GM23338 (cell line): ENCODE results near the gene FTCDNL1. TPM values are rescaled to one million over a fixed set of nuclear protein-coding genes. Genes with fewer than 3 reads are reported as not detected.

ENCODE experiments used
- ATAC-seq: fragments of 200-7000 bp; cut with Tn5 transposase; 3 replicates; pipeline ENCODE4 v1.9.1; 2020
- DNase-seq: peaks from one replicate; pipeline ENCODE4 v3.0.0-alpha.2; 2015; ENCODE audit warnings: low spot score
- H2AFZ ChIP-seq: fragments of 200-600 bp; sonication (generic); 2 replicates; pipeline ENCODE4 v1.8.0; 2016; ENCODE audit warnings: antibody characterized with exemption, mild to moderate bottlenecking, moderate library complexity
- H3F3A ChIP-seq: fragments of 200-600 bp; sonication (generic); replicated peaks from 2 replicates; pipeline ENCODE4 v1.8.0; 2017; ENCODE audit warnings: antibody characterized with exemption, mixed run types, low read depth
- H3K27ac ChIP-seq: fragments of 200-600 bp; sonication (generic); 2 replicates; pipeline ENCODE4 v1.6.1; 2016; ENCODE audit warnings: low read depth
- H3K27me3 ChIP-seq: fragments of 200-600 bp; sonication (generic); 2 replicates; pipeline ENCODE4 v1.8.0; 2016; ENCODE audit warnings: mild to moderate bottlenecking, mixed run types, moderate library complexity; ENCODE audit not compliant: insufficient read depth
- H3K36me3 ChIP-seq: fragments of 200-600 bp; sonication (generic); 2 replicates; pipeline ENCODE4 v1.8.0; 2016; ENCODE audit warnings: mild to moderate bottlenecking; ENCODE audit not compliant: insufficient read depth
- H3K4me1 ChIP-seq: fragments of 200-600 bp; sonication (generic); 2 replicates; pipeline ENCODE4 v1.8.0; 2016; ENCODE audit warnings: mild to moderate bottlenecking, moderate library complexity; ENCODE audit not compliant: insufficient read depth
- H3K4me2 ChIP-seq: fragments of 200-600 bp; sonication (generic); 2 replicates; pipeline ENCODE4 v1.7.1; 2017; ENCODE audit warnings: mixed run types
- H3K4me3 ChIP-seq: fragments of 200-600 bp; sonication (generic); 2 replicates; pipeline ENCODE4 v1.6.1; 2016; ENCODE audit warnings: mixed run types
- H3K79me2 ChIP-seq: fragments of 200-600 bp; sonication (generic); replicated peaks from 2 replicates; pipeline ENCODE4 v1.8.0; 2017; ENCODE audit warnings: mild to moderate bottlenecking; ENCODE audit not compliant: insufficient read depth
- H3K9me2 ChIP-seq: fragments of 200-600 bp; sonication (generic); 2 replicates; pipeline ENCODE4 v1.8.0; 2017; ENCODE audit not compliant: insufficient read depth
- H4K20me1 ChIP-seq: fragments of 200-600 bp; sonication (generic); replicated peaks from 2 replicates; pipeline ENCODE4 v1.8.0; 2017; ENCODE audit warnings: mild to moderate bottlenecking; ENCODE audit not compliant: insufficient read depth
- H3K27ac Mint-ChIP-seq: 2 replicates; pipeline ENCODE4 v1.8.0; 2020; ENCODE audit warnings: inconsistent platforms, mild to moderate bottlenecking, moderate library complexity, mixed read lengths
- H3K27me3 Mint-ChIP-seq: 3 replicates; pipeline ENCODE4 v1.8.0; 2022; ENCODE audit warnings: low read depth, mild to moderate bottlenecking, moderate library complexity, mixed read lengths, inconsistent platforms; ENCODE audit not compliant: insufficient read depth, poor library complexity
- H3K36me3 Mint-ChIP-seq: 3 replicates; pipeline ENCODE4 v1.8.0; 2021; ENCODE audit warnings: low read depth, mild to moderate bottlenecking, inconsistent platforms, moderate library complexity, mixed read lengths
- H3K4me1 Mint-ChIP-seq: 3 replicates; pipeline ENCODE4 v1.8.0; 2020; ENCODE audit warnings: mild to moderate bottlenecking, inconsistent platforms, mixed read lengths
- H3K4me3 Mint-ChIP-seq: 3 replicates; pipeline ENCODE4 v1.8.0; 2021; ENCODE audit warnings: moderate library complexity, mild to moderate bottlenecking, inconsistent platforms, mixed read lengths
- H3K9me3 Mint-ChIP-seq: 3 replicates; pipeline ENCODE4 v1.8.0; 2020; ENCODE audit warnings: moderate library complexity, mild to moderate bottlenecking, inconsistent platforms, mixed read lengths
- CREB1 ChIP-seq: fragments of 250-450 bp; sonication (Bioruptor Pico); IDR thresholded peaks from 2 replicates; pipeline ENCODE4 v1.5.0; 2020; ENCODE audit warnings: low read depth, mild to moderate bottlenecking, moderate library complexity
- CTCF ChIP-seq, 2 experiments: fragments of 200-600 bp in 1 of 2; sonication (generic) in 1 of 2; conservative IDR thresholded peaks; 2 replicates each; pipeline versions ENCODE4 v1.5.1 to v1.6.1; 2016 to 2017; ENCODE audit warnings: antibody characterized with exemption in 2 of 2, low read depth in 2 of 2, mild to moderate bottlenecking in 2 of 2, moderate library complexity in 1 of 2
- EZH2 ChIP-seq: fragments of 200-600 bp; sonication (generic); IDR thresholded peaks from one replicate; pipeline ENCODE4 v1.8.0; 2017; ENCODE audit warnings: antibody characterized with exemption, mild to moderate bottlenecking, low read depth; ENCODE audit not compliant: unreplicated experiment
- EZH2phosphoT487 ChIP-seq: fragments of 200-600 bp; sonication (generic); IDR thresholded peaks from one replicate; pipeline ENCODE4 v1.8.1; 2018; ENCODE audit warnings: antibody characterized with exemption; ENCODE audit not compliant: unreplicated experiment
- JUNB ChIP-seq: IDR thresholded peaks from one replicate; pipeline ENCODE4 v1.6.1; 2016; ENCODE audit warnings: antibody characterized with exemption; ENCODE audit not compliant: unreplicated experiment
- NANOG ChIP-seq: IDR thresholded peaks from 2 replicates; pipeline ENCODE4 v1.6.1; 2016; ENCODE audit warnings: antibody characterized with exemption, borderline replicate concordance
- POLR2AphosphoS5 ChIP-seq: IDR thresholded peaks from 2 replicates; pipeline ENCODE4 v1.6.1; 2016; ENCODE audit warnings: antibody characterized with exemption, low read depth
- REST ChIP-seq: IDR thresholded peaks from one replicate; pipeline ENCODE4 v1.6.1; 2018; ENCODE audit warnings: antibody characterized with exemption; ENCODE audit not compliant: unreplicated experiment
- ZNF114 ChIP-seq: fragments of 250-450 bp; sonication (Bioruptor Pico); IDR thresholded peaks from 2 replicates; pipeline ENCODE4 v1.5.0; 2020; ENCODE audit warnings: mild to moderate bottlenecking, moderate library complexity
- polyA plus RNA-seq: library from polyadenylated mRNA; unstranded; fragments of >200 nt; fragmentation: Nextera tagmentation; extraction: Ambion mirVana; gene quantifications from 2 replicates; pipeline ENCODE4 v1.2.1, GENCODE V29; 2016
- total RNA-seq: library from RNA; depleted of rRNA; stranded (reverse); fragments of >200 nt; shearing (Covaris generic); gene quantifications from 2 replicates; pipeline ENCODE4 v1.2.3, GENCODE V29; 2014

Gene FTCDNL1
- total and polyA plus RNA-seq, 2 experiments from 2014 or later, result 1.7 to 2.0 TPM

- DNase-seq, result no peak
- no peak for ATAC-seq
- Histone ChIP-seq H2AFZ (no peak overlapping the region), H4K20me1 (no peaks in the 10 kb centered on the region), H3K36me3 (peaks cover 14% of the 10 kb centered on the region; the same call in 1 of the 2 replicates), H3K4me2 (peak overlapping the region; percentile 67), H3K79me2 (no peaks in the 10 kb centered on the region), H3F3A (no peaks in the 10 kb centered on the region), H3K9me2 (no peaks in the 10 kb centered on the region), H3K4me3 (no peak overlapping the region), H3K4me1 (peaks cover 37% of the 10 kb centered on the region), H3K27me3 (no peaks in the 10 kb centered on the region), H3K27ac (peak overlapping the region; percentile 91)
- Mint-ChIP-seq H3K9me3 (peaks cover 20% of the 10 kb centered on the region), H3K27me3 (no peaks in the 10 kb centered on the region), H3K4me1 (peaks cover 43% of the 10 kb centered on the region), H3K27ac (peak overlapping the region; percentile 99), H3K36me3 (peaks cover 22% of the 10 kb centered on the region), H3K4me3 (no peak overlapping the region)
- no peak for TF ChIP-seq NANOG
- TF ChIP-seq EZH2phosphoT487, result no peak
- no peak for TF ChIP-seq EZH2
- TF ChIP-seq CREB1 (CRISPR knock-in tag), result no peak
- TF ChIP-seq CTCF (conservative IDR thresholded peaks at IDR 0.05; ENCODE audit: low read depth in 2 of 2), result no peak
- no peak for TF ChIP-seq REST
- TF ChIP-seq ZNF114, result no peak
- no peak for TF ChIP-seq JUNB
- TF ChIP-seq POLR2AphosphoS5, result no peak
Measured at GRCh38 chr2:199870581-199870980, 19.6 kb upstream of the FTCDNL1 start.

GRCh38 chr2:199869653-199870052 is 18.7 kb upstream of the FTCDNL1 start:
- H2AFZ ChIP-seq, result no peak overlapping the region
- peaks cover 10% of the 10 kb centered on the region for H3K9me3 Mint-ChIP-seq
- peaks cover 37% of the 10 kb centered on the region for H3K4me1 ChIP-seq
- H3K4me3 ChIP-seq, result peak overlapping the region; percentile 38
- peak overlapping the region; percentile 91 for H3K27ac ChIP-seq
- H4K20me1 ChIP-seq, result no peaks in the 10 kb centered on the region
- H3K9me2 ChIP-seq, result no peaks in the 10 kb centered on the region
- H3K4me2 ChIP-seq, result peak overlapping the region; percentile 67
- peaks cover 43% of the 10 kb centered on the region for H3K4me1 Mint-ChIP-seq
- peak overlapping the region; percentile 45 for H3K4me3 Mint-ChIP-seq
- no peaks in the 10 kb centered on the region for H3K27me3 ChIP-seq
- ATAC-seq, result peak; percentile 71
- TF ChIP-seq CREB1 (CRISPR knock-in tag) (no peak), CTCF (conservative IDR thresholded peaks at IDR 0.05; ENCODE audit: low read depth in 2 of 2) (no peak), EZH2phosphoT487 (no peak), NANOG (peak; percentile 98)
- H3K27ac Mint-ChIP-seq, result peak overlapping the region; percentile 99
- DNase-seq, result peak; percentile 40
- no peaks in the 10 kb centered on the region for H3F3A ChIP-seq
- H3K27me3 Mint-ChIP-seq, result no peaks in the 10 kb centered on the region
- H3K79me2 ChIP-seq, result no peaks in the 10 kb centered on the region
- H3K36me3 ChIP-seq, result peaks cover 9% of the 10 kb centered on the region; the same call in 1 of the 2 replicates
- peaks cover 15% of the 10 kb centered on the region for H3K36me3 Mint-ChIP-seq
